ENCODE results near the gene XRRA1. TPM values are rescaled to one million over a fixed set of nuclear protein-coding genes. Genes with fewer than 3 reads are reported as not detected.

The XRRA1 gene
- total and polyA plus RNA-seq, 2 of the 4 experiments (the other 2 are of a cell fraction) = 5.4 to 6.3 TPM

GRCh38 chr11:74981888-74982287 is 33.0 kb upstream of the XRRA1 start:
- ATAC-seq (ENCODE audit: low read depth) (no peak), DNase-seq (no peak)
- dilution Hi-C loops (cut with HindIII; ENCODE audit: low sequenced_read_pairs, unreplicated experiment) (no loop called here), in situ Hi-C loops (cut with MboI; ENCODE audit: low sequenced_read_pairs) (no loop called here), intact Hi-C loops (cut with micrococcal nuclease) (no loop called here)
- WGBS, 2 experiments (ENCODE audit: extremely low coverage in 2 of 2, insufficient read length in 1 of 2) = no CpG with 5 or more reads among the region's 1 CpG
- Histone ChIP-seq H2AK5ac (ENCODE audit: low read depth, low read length) (no peak overlapping the region), H4K91ac (ENCODE audit: insufficient read depth, low read depth, low read length) (no peak overlapping the region), H3K9me1 (ENCODE audit: insufficient read depth, low read length) (peaks cover 5% of the 10 kb centered on the region; the same call in 1 of the 2 replicates), H2BK5ac (ENCODE audit: low read depth, low read length, poor library complexity, severe bottlenecking) (no peak overlapping the region), H3K9ac (ENCODE audit: low read depth, low read length) (no peak overlapping the region), H2BK15ac (ENCODE audit: low read depth, low read length) (no peak overlapping the region), H3K4ac (ENCODE audit: low read depth, low read length) (no peak overlapping the region), H4K5ac (ENCODE audit: low read depth, low read length) (no peak overlapping the region), H2AFZ (replicated peaks; ENCODE audit: low read length, poor library complexity) (no peak overlapping the region), H3K4me3 (ENCODE audit: insufficient read depth, low read depth, low read length) (no peak overlapping the region), H3K79me1 (ENCODE audit: low read depth in 1 of 2, low read length in 2 of 2) (no peaks in the 10 kb centered on the region; a peak in 1 of 4 replicates), H3K18ac (ENCODE audit: low read depth, low read length) (no peak overlapping the region), H3K9me3 (ENCODE audit: control insufficient read depth, insufficient read depth, low read length) (no peaks in the 10 kb centered on the region), H3K56ac (ENCODE audit: extremely low read depth, insufficient read depth, low read length) (no peak overlapping the region), H3K27me3 (ENCODE audit: control insufficient read depth, insufficient read depth, low read length) (no peaks in the 10 kb centered on the region), H3K23ac (ENCODE audit: low read depth, low read length) (no peak overlapping the region), H3K4me1 (ENCODE audit: control insufficient read depth, insufficient read depth, low read length) (no peaks in the 10 kb centered on the region), H4K8ac (ENCODE audit: low read depth in 2 of 2, low read length in 2 of 2) (no peak overlapping the region), H2AK9ac (replicated peaks; ENCODE audit: low read depth, low read length, poor library complexity) (no peak overlapping the region), H3K36me3 (ENCODE audit: control insufficient read depth, insufficient read depth, low read length) (peaks cover 6% of the 10 kb centered on the region; the same call in 1 of the 2 replicates), H3K14ac (replicated peaks; ENCODE audit: low read depth, low read length) (no peak overlapping the region), H2BK120ac (ENCODE audit: low read depth, low read length) (no peak overlapping the region), H3K27ac (ENCODE audit: insufficient read depth, low read length) (no peak overlapping the region), H2BK20ac (ENCODE audit: low read depth, low read length) (no peak overlapping the region), H4K20me1 (ENCODE audit: insufficient read depth, low read length) (no peaks in the 10 kb centered on the region), H3K4me2 (ENCODE audit: low read depth, low read length) (no peak overlapping the region)
- CTCF ChIA-PET = interaction anchor here (0.6 kb wide), 1 partner anchor 265 kb away, joined by 3 read pairs; no protein-coding TSS in a partner anchor
- TF ChIP-seq, protein P1, sequence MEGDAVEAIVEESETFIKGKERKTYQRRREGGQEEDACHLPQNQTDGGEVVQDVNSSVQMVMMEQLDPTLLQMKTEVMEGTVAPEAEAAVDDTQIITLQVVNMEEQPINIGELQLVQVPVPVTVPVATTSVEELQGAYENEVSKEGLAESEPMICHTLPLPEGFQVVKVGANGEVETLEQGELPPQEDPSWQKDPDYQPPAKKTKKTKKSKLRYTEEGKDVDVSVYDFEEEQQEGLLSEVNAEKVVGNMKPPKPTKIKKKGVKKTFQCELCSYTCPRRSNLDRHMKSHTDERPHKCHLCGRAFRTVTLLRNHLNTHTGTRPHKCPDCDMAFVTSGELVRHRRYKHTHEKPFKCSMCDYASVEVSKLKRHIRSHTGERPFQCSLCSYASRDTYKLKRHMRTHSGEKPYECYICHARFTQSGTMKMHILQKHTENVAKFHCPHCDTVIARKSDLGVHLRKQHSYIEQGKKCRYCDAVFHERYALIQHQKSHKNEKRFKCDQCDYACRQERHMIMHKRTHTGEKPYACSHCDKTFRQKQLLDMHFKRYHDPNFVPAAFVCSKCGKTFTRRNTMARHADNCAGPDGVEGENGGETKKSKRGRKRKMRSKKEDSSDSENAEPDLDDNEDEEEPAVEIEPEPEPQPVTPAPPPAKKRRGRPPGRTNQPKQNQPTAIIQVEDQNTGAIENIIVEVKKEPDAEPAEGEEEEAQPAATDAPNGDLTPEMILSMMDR (conservative IDR thresholded peaks at IDR 0.05; ENCODE audit: low read depth, low read length) = no peak
- TF ChIP-seq, protein P2, sequence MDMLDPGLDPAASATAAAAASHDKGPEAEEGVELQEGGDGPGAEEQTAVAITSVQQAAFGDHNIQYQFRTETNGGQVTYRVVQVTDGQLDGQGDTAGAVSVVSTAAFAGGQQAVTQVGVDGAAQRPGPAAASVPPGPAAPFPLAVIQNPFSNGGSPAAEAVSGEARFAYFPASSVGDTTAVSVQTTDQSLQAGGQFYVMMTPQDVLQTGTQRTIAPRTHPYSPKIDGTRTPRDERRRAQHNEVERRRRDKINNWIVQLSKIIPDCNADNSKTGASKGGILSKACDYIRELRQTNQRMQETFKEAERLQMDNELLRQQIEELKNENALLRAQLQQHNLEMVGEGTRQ (IDR thresholded peaks at IDR 0.05; ENCODE audit: low read depth, low read length) = no peak
- no peak for TF ChIP-seq FOS (IDR thresholded peaks at IDR 0.05; ENCODE audit: low read depth, low read length)
- no TSS peak for BruUV-seq (replicated peaks)
- POLR2A ChIA-PET (ENCODE audit: unreplicated experiment) = no interaction called here
